H9 (cell line): ENCODE measurements around the gene PDE3A. TPM values are rescaled to one million over a fixed set of nuclear protein-coding genes. Genes with fewer than 3 reads are reported as not detected.

Experiments used
- DNase-seq: peaks from one replicate; pipeline ENCODE4 v3.0.0-alpha.2; 2017
- H2AFZ ChIP-seq: one replicate; pipeline ENCODE4 v1.6.1; 2013; ENCODE audit warnings: mild to moderate bottlenecking, low read length, control low read depth, moderate library complexity
- H2AK5ac ChIP-seq: 2 replicates; pipeline ENCODE4 v1.6.1; 2013; ENCODE audit warnings: low read length, control low read depth, mixed read lengths; ENCODE audit not compliant: insufficient read length
- H2BK120ac ChIP-seq: one replicate; pipeline ENCODE4 v1.6.1; 2013; ENCODE audit warnings: low read depth, mild to moderate bottlenecking, low read length, control low read depth, inconsistent platforms; ENCODE audit not compliant: poor library complexity, severe bottlenecking
- H2BK12ac ChIP-seq: 2 replicates; pipeline ENCODE4 v1.6.1; 2013; ENCODE audit warnings: low read length, control low read depth, mixed read lengths, low read depth; ENCODE audit not compliant: insufficient read length
- H2BK15ac ChIP-seq: 2 replicates; pipeline ENCODE4 v1.6.1; 2013; ENCODE audit warnings: low read depth, low read length, control low read depth
- H2BK20ac ChIP-seq: one replicate; pipeline ENCODE4 v1.6.1; 2013; ENCODE audit warnings: low read depth, mild to moderate bottlenecking, low read length, control low read depth, inconsistent platforms; ENCODE audit not compliant: poor library complexity, severe bottlenecking
- H2BK5ac ChIP-seq: 2 replicates; pipeline ENCODE4 v1.6.1; 2013; ENCODE audit warnings: low read length, control low read depth, mixed read lengths; ENCODE audit not compliant: insufficient read length
- H3K14ac ChIP-seq: 2 replicates; pipeline ENCODE4 v1.6.1; 2013; ENCODE audit warnings: low read length, control low read depth; ENCODE audit not compliant: insufficient read depth
- H3K18ac ChIP-seq: 2 replicates; pipeline ENCODE4 v1.6.1; 2013; ENCODE audit warnings: low read depth, mild to moderate bottlenecking, mixed read lengths, low read length, control low read depth; ENCODE audit not compliant: insufficient read length
- H3K23ac ChIP-seq: 2 replicates; pipeline ENCODE4 v1.6.1; 2013; ENCODE audit warnings: low read length, control low read depth, mixed read lengths, low read depth; ENCODE audit not compliant: insufficient read length
- H3K23me2 ChIP-seq: 2 replicates; pipeline ENCODE4 v1.6.1; 2013; ENCODE audit warnings: low read depth, mild to moderate bottlenecking, mixed read lengths, low read length, control low read depth; ENCODE audit not compliant: insufficient read length, poor library complexity, severe bottlenecking
- H3K27ac ChIP-seq: 2 replicates; pipeline ENCODE4 v1.5.1; 2013; ENCODE audit warnings: low read length, control low read depth, mixed read lengths, low read depth; ENCODE audit not compliant: insufficient read length
- H3K27me3 ChIP-seq: 2 replicates; pipeline ENCODE4 v1.6.1; 2013; ENCODE audit warnings: low read length, control low read depth, inconsistent platforms; ENCODE audit not compliant: insufficient read depth
- H3K4ac ChIP-seq: 2 replicates; pipeline ENCODE4 v1.6.1; 2013; ENCODE audit warnings: low read depth, mild to moderate bottlenecking, control low read depth, inconsistent platforms, low read length, moderate library complexity
- H3K4me1 ChIP-seq: 2 replicates; pipeline ENCODE4 v1.6.1; 2013; ENCODE audit warnings: low read length, control low read depth, inconsistent platforms; ENCODE audit not compliant: insufficient read depth
- H3K4me2 ChIP-seq: 2 replicates; pipeline ENCODE4 v1.6.1; 2013; ENCODE audit warnings: low read length, control low read depth, mixed read lengths; ENCODE audit not compliant: insufficient read length, insufficient read depth
- H3K56ac ChIP-seq: 2 replicates; pipeline ENCODE4 v1.6.1; 2013; ENCODE audit warnings: low read depth, mild to moderate bottlenecking, mixed read lengths, low read length, control low read depth; ENCODE audit not compliant: insufficient read length
- H3K79me1 ChIP-seq: 2 replicates; pipeline ENCODE4 v1.6.1; 2013; ENCODE audit warnings: low read depth, mild to moderate bottlenecking, moderate library complexity, low read length, control low read depth, inconsistent platforms; ENCODE audit not compliant: insufficient read depth, poor library complexity, severe bottlenecking
- H3K79me2 ChIP-seq: 2 replicates; pipeline ENCODE4 v1.6.1; 2013; ENCODE audit warnings: low read length, control low read depth, inconsistent platforms; ENCODE audit not compliant: insufficient read depth
- H3K9ac ChIP-seq: 2 replicates; pipeline ENCODE4 v1.6.1; 2013; ENCODE audit warnings: low read length, control low read depth, mixed read lengths; ENCODE audit not compliant: insufficient read length; ENCODE audit errors: extremely low read depth
- H3K9me3 ChIP-seq: one replicate; pipeline ENCODE4 v1.6.1; 2013; ENCODE audit warnings: low read depth, low read length, inconsistent platforms; ENCODE audit not compliant: control insufficient read depth
- H3T11ph ChIP-seq: one replicate; pipeline ENCODE4 v1.6.1; 2013; ENCODE audit warnings: mild to moderate bottlenecking, low read length, control low read depth, inconsistent platforms
- H4K20me1 ChIP-seq: one replicate; pipeline ENCODE4 v1.6.1; 2013; ENCODE audit not compliant: control insufficient read depth, insufficient read length, insufficient read depth
- H4K5ac ChIP-seq: 2 replicates; pipeline ENCODE4 v1.6.1; 2013; ENCODE audit warnings: low read depth, mild to moderate bottlenecking, mixed read lengths, low read length, control low read depth; ENCODE audit not compliant: insufficient read length
- H4K8ac ChIP-seq: replicated peaks from 2 replicates; pipeline ENCODE4 v1.6.1; 2013; ENCODE audit warnings: low read length, control low read depth, mixed read lengths, low read depth; ENCODE audit not compliant: insufficient read length
- H4K91ac ChIP-seq: 2 replicates; pipeline ENCODE4 v1.6.1; 2013; ENCODE audit warnings: low read depth, mild to moderate bottlenecking, moderate library complexity, mixed read lengths, low read length, control low read depth; ENCODE audit not compliant: insufficient read length
- H3K27ac Mint-ChIP-seq, 3 experiments: 2 replicates in 2 of 3; 3 replicates in 1 of 3; pipeline ENCODE4 v1.8.0; 2020 to 2021; ENCODE audit warnings: mixed read lengths in 3 of 3, mild to moderate bottlenecking in 1 of 3, moderate library complexity in 1 of 3
- H3K27me3 Mint-ChIP-seq: 2 replicates; pipeline ENCODE4 v1.8.0; 2021; ENCODE audit warnings: low read depth, mild to moderate bottlenecking, moderate library complexity, mixed read lengths
- H3K36me3 Mint-ChIP-seq, 3 experiments: 2 replicates in 2 of 3; 3 replicates in 1 of 3; pipeline ENCODE4 v1.8.0; 2020 to 2021; ENCODE audit warnings: low read depth in 3 of 3, mixed read lengths in 3 of 3; ENCODE audit not compliant: insufficient read depth in 1 of 3
- H3K4me1 Mint-ChIP-seq, 2 experiments: 2 replicates each; pipeline ENCODE4 v1.8.0; 2020; ENCODE audit warnings: mixed read lengths in 2 of 2
- H3K4me3 Mint-ChIP-seq, 2 experiments: 2 replicates in 1 of 2; 3 replicates in 1 of 2; pipeline ENCODE4 v1.8.0; 2020 to 2021; ENCODE audit warnings: mild to moderate bottlenecking in 2 of 2, mixed read lengths in 2 of 2, moderate library complexity in 1 of 2
- H3K9me3 Mint-ChIP-seq, 2 experiments: 2 replicates in 1 of 2; 3 replicates in 1 of 2; pipeline ENCODE4 v1.8.0; 2020; ENCODE audit warnings: mild to moderate bottlenecking in 2 of 2, mixed read lengths in 2 of 2, moderate library complexity in 1 of 2
- WGBS: extraction: QIAGEN DNeasy Blood & Tissue Kit; methylation state at CpG from one replicate; pipeline ENCODE4 v1.1.7; 2013; ENCODE audit warnings: missing lambda C conversion rate, low lambda C conversion rate, mixed read lengths; ENCODE audit not compliant: insufficient read length; ENCODE audit errors: extremely low coverage; 5-methylcytosine and 5-hydroxymethylcytosine counted together
- total RNA-seq: library from RNA; stranded (reverse); gene quantifications from 2 replicates; pipeline ENCODE4 v1.2.1, GENCODE V29; 2021
- TF ChIP-seq, protein P1 (sequence below): fragments of 200-600 bp; sonication (generic); conservative IDR thresholded peaks from 3 replicates; pipeline ENCODE4 v1.8.0; 2021; ENCODE audit warnings: antibody characterized with exemption, mild to moderate bottlenecking

The PDE3A gene
- total RNA-seq, 1 experiment from 2014 or later = 3.0 TPM

DNA sequence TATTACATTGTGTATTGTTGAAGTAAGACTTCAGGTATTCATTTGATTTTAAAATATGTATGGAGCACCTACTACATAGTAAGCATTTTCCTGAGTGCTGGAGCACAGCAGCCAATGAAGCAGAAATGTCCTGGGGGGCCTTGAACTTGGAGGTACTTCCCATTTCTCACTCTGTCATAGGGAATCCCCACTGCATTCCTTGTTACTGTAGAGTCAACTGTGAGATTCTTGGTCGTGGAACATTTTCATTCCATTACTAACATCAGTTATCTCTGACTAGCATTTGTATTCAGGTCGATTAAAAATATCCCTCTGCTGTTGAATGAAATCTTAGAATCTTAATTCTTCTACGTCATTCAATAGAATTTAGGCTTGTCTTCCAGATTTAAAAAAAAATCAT is 66.7 kb downstream of the PDE3A start:
- no peak overlapping the region for H3K23ac ChIP-seq
- H2BK5ac ChIP-seq = no peak overlapping the region
- H3K56ac ChIP-seq = no peak overlapping the region
- H3K23me2 ChIP-seq = no peaks in the 10 kb centered on the region
- H2BK20ac ChIP-seq = no peak overlapping the region
- no CpG with 5 or more reads among the region's 3 CpGs for WGBS
- no peak overlapping the region for H2BK120ac ChIP-seq
- no peak overlapping the region for H3K9ac ChIP-seq
- H3K36me3 Mint-ChIP-seq = no peaks in the 10 kb centered on the region
- no peak overlapping the region for H3K4me2 ChIP-seq
- H3T11ph ChIP-seq = no peak overlapping the region
- no peak overlapping the region for H3K14ac ChIP-seq
- no peak overlapping the region for H2BK12ac ChIP-seq
- no peaks in the 10 kb centered on the region; the same call in 1 of the 2 replicates for H3K4me1 ChIP-seq
- no peaks in the 10 kb centered on the region for H3K27me3 ChIP-seq
- H3K4me3 Mint-ChIP-seq = no peak overlapping the region
- H3K27ac ChIP-seq = no peak overlapping the region
- H3K18ac ChIP-seq = no peak overlapping the region
- H3K9me3 ChIP-seq = no peaks in the 10 kb centered on the region
- DNase-seq = no peak
- H3K27me3 Mint-ChIP-seq = no peaks in the 10 kb centered on the region
- no peaks in the 10 kb centered on the region for H4K20me1 ChIP-seq
- H2AFZ ChIP-seq = no peak overlapping the region
- H4K5ac ChIP-seq = no peak overlapping the region
- no peak overlapping the region for H3K27ac Mint-ChIP-seq
- TF ChIP-seq, protein P1, sequence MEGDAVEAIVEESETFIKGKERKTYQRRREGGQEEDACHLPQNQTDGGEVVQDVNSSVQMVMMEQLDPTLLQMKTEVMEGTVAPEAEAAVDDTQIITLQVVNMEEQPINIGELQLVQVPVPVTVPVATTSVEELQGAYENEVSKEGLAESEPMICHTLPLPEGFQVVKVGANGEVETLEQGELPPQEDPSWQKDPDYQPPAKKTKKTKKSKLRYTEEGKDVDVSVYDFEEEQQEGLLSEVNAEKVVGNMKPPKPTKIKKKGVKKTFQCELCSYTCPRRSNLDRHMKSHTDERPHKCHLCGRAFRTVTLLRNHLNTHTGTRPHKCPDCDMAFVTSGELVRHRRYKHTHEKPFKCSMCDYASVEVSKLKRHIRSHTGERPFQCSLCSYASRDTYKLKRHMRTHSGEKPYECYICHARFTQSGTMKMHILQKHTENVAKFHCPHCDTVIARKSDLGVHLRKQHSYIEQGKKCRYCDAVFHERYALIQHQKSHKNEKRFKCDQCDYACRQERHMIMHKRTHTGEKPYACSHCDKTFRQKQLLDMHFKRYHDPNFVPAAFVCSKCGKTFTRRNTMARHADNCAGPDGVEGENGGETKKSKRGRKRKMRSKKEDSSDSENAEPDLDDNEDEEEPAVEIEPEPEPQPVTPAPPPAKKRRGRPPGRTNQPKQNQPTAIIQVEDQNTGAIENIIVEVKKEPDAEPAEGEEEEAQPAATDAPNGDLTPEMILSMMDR = no peak
- peaks cover 57 to 63% of the 10 kb centered on the region in 2 experiments for H3K4me1 Mint-ChIP-seq
- H2BK15ac ChIP-seq = no peak overlapping the region
- no peak overlapping the region for H4K91ac ChIP-seq
- no peaks in the 10 kb centered on the region for H3K9me3 Mint-ChIP-seq
- no peaks in the 10 kb centered on the region for H3K79me2 ChIP-seq
- H3K4ac ChIP-seq = no peak overlapping the region
- H2AK5ac ChIP-seq = no peak overlapping the region
- no peak overlapping the region for H4K8ac ChIP-seq
- H3K79me1 ChIP-seq = no peaks in the 10 kb centered on the region
